Uterus (tissue), 4 donors: ENCODE data around the gene TFEB. TPM values are rescaled to one million over a fixed set of nuclear protein-coding genes. Genes with fewer than 3 reads are reported as not detected.

Experiments used
- DNase-seq, 2 donors: peaks; one replicate each; pipeline ENCODE4 v3.0.0-alpha.2; 2019 to 2020
- H3K27ac ChIP-seq, 2 donors: fragments of 200-600 bp; sonication (generic); 1 replicate in 1 of 2; 2 replicates in 1 of 2; pipeline ENCODE4 v1.5.1; 2016 to 2018
- H3K27me3 ChIP-seq, 2 donors: fragments of 200-600 bp; sonication (generic); one replicate each; pipeline ENCODE4 v1.5.1; 2018 to 2019; ENCODE audit warnings: control low read depth in 1 of 2
- H3K36me3 ChIP-seq, 2 donors: fragments of 200-600 bp; sonication (generic); one replicate each; pipeline ENCODE4 v1.5.1; 2019; ENCODE audit warnings: control low read depth in 1 of 2
- H3K4me1 ChIP-seq, 2 donors: fragments of 200-600 bp; sonication (generic); one replicate each; pipeline ENCODE4 v1.5.1; 2018 to 2019; ENCODE audit warnings: control low read depth in 1 of 2
- H3K4me3 ChIP-seq, 2 donors: fragments of 200-600 bp; sonication (generic); 1 replicate in 1 of 2; 2 replicates in 1 of 2; pipeline ENCODE4 v1.5.1; 2018 to 2019; ENCODE audit warnings: mild to moderate bottlenecking in 1 of 2
- H3K9me3 ChIP-seq, 2 donors: fragments of 200-600 bp; sonication (generic); one replicate each; pipeline ENCODE4 v1.5.1; 2019; ENCODE audit warnings: control low read depth in 1 of 2
- CTCF ChIP-seq, 4 experiments: fragments of 200-600 bp in 2 of 4; fragments of 450-650 bp in 2 of 4; sonication (generic) in 2 of 4; IDR thresholded peaks; one replicate each; pipeline ENCODE4 v1.5.1; 2016 to 2019; ENCODE audit warnings: antibody characterized with exemption in 4 of 4, mild to moderate bottlenecking in 2 of 4, moderate library complexity in 1 of 4
- POLR2A ChIP-seq, 2 donors: fragments of 450-650 bp; IDR thresholded peaks; one replicate each; pipeline ENCODE4 v1.6.1; 2016; ENCODE audit warnings: antibody characterized with exemption in 2 of 2, mild to moderate bottlenecking in 1 of 2, moderate library complexity in 1 of 2
- intact Hi-C: fragments of 100-400 bp; cut with DNase I; formaldehyde crosslinking; loops from one replicate; pipeline ENCODE4 v1.15.1; 2023; ENCODE audit warnings: low total_unique reads
- total RNA-seq, 4 donors: library from RNA; depleted of rRNA in 3 of 4; stranded (reverse); fragments of >200 nt in 3 of 4; gene quantifications; one replicate each; pipeline versions ENCODE4 v1.1.0 to v1.2.4, GENCODE V29; 2014 to 2023
- donor health status: DM: yes; HTN: yes; CAD: no.

The TFEB gene
- total RNA-seq, 4 donors from 2014 or later, result 8.8 to 31.7 (median 17.0) TPM

- no peaks in the 10 kb centered on the region for H3K4me1 ChIP-seq
- DNase-seq, result no peak
- H3K27me3 ChIP-seq, result no peaks in the 10 kb centered on the region
Observed at GRCh38 chr6:41696788-41697187, 38.6 kb downstream of the TFEB start.

GRCh38 chr6:41695825-41696224 is 39.6 kb downstream of the TFEB start:
- Histone ChIP-seq H3K27ac (no peak overlapping the region), H3K27me3 (no peaks in the 10 kb centered on the region), H3K9me3 (no peaks in the 10 kb centered on the region), H3K4me1 (no peaks in the 10 kb centered on the region), H3K4me3 (no peak overlapping the region), H3K36me3 (no peaks in the 10 kb centered on the region)
- DNase-seq, result no peak
- intact Hi-C loops, result no loop called here
- TF ChIP-seq CTCF (IDR thresholded peaks at IDR 0.05) (no peak), POLR2A (IDR thresholded peaks at IDR 0.05) (no peak)

More at GRCh38 chr6:41696788-41697187, 38.6 kb downstream of the TFEB start:
- H3K4me3 ChIP-seq, result no peak overlapping the region
- no peak for TF ChIP-seq CTCF (IDR thresholded peaks at IDR 0.05)
- no peak for TF ChIP-seq POLR2A (IDR thresholded peaks at IDR 0.05)
- H3K27ac ChIP-seq, result no peak overlapping the region
- intact Hi-C loops, result no loop called here
- no peaks in the 10 kb centered on the region for H3K9me3 ChIP-seq
- H3K36me3 ChIP-seq, result no peaks in the 10 kb centered on the region

GRCh38 chr6:41694815-41695526 is 40.4 kb downstream of the TFEB start:
- no peak for TF ChIP-seq POLR2A (IDR thresholded peaks at IDR 0.05)
- TF ChIP-seq CTCF (IDR thresholded peaks at IDR 0.05), result no peak
- no peak for DNase-seq
- intact Hi-C loops, result no loop called here
- Histone ChIP-seq H3K36me3 (no peaks in the 10 kb centered on the region), H3K4me3 (no peak overlapping the region), H3K27me3 (no peaks in the 10 kb centered on the region), H3K9me3 (no peaks in the 10 kb centered on the region), H3K27ac (no peak overlapping the region), H3K4me1 (no peaks in the 10 kb centered on the region)

GRCh38 chr6:41693281-41694240 is 41.8 kb downstream of the TFEB start:
- H3K27me3 ChIP-seq, result no peaks in the 10 kb centered on the region
- TF ChIP-seq POLR2A (IDR thresholded peaks at IDR 0.05), result no peak
- TF ChIP-seq CTCF (IDR thresholded peaks at IDR 0.05), result no peak
- H3K27ac ChIP-seq, result no peak overlapping the region
- DNase-seq, result no peak
- H3K4me1 ChIP-seq, result no peaks in the 10 kb centered on the region
- no peaks in the 10 kb centered on the region for H3K9me3 ChIP-seq
- intact Hi-C loops, result no loop called here
- no peaks in the 10 kb centered on the region for H3K36me3 ChIP-seq
- H3K4me3 ChIP-seq, result no peak overlapping the region

- H3K27me3 ChIP-seq, result no peaks in the 10 kb centered on the region
- DNase-seq, result no peak
- no peaks in the 10 kb centered on the region for H3K4me1 ChIP-seq
- H3K9me3 ChIP-seq, result no peaks in the 10 kb centered on the region
- intact Hi-C loops, result no loop called here
- no peak overlapping the region for H3K27ac ChIP-seq
- H3K36me3 ChIP-seq, result no peaks in the 10 kb centered on the region
- H3K4me3 ChIP-seq, result no peak overlapping the region
- no peak for TF ChIP-seq CTCF (IDR thresholded peaks at IDR 0.05)
- no peak for TF ChIP-seq POLR2A (IDR thresholded peaks at IDR 0.05)
Observed at GRCh38 chr6:41692730-41693129, 42.7 kb downstream of the TFEB start.
